H1 (cell line): Measurements from ENCODE around the gene CCL24. TPM values are rescaled to one million over a fixed set of nuclear protein-coding genes. Genes with fewer than 3 reads are reported as not detected.

Source experiments
- CTCF ChIA-PET: fragments of 300-600 bp; sonication (Branson Sonifier 250); formaldehyde crosslinking; loops from one replicate; lab custom pipeline; 2021; ENCODE audit not compliant: partially characterized antibody; lab: Charles Lee
- POLR2A ChIA-PET: fragments of 300-600 bp; sonication (Branson Sonifier 250); formaldehyde crosslinking; loops from one replicate; lab custom pipeline; 2021; ENCODE audit warnings: inconsistent platforms; ENCODE audit not compliant: partially characterized antibody; lab: Charles Lee
- DNase-seq, 2 experiments: peaks; one replicate each; pipeline versions ENCODE4 v3.0.0 to v3.0.0-alpha.2; 2010 to 2022; ENCODE audit warnings: low spot score in 2 of 2, low read depth in 1 of 2, mixed read lengths in 1 of 2
- FAIRE-seq: peaks from 2 replicates; lab custom pipeline; 2011; peaks lifted over from hg19 to GRCh38; lab: Jason Lieb, UNC
- H2AFZ ChIP-seq: 2 replicates; pipeline ENCODE4 v1.8.1; 2012; ENCODE audit warnings: low read length, inconsistent platforms
- H2AK5ac ChIP-seq: 2 replicates; pipeline ENCODE4 v1.6.1; 2013; ENCODE audit warnings: low read depth, low read length
- H2BK120ac ChIP-seq: replicated peaks from 2 replicates; pipeline ENCODE3; 2013; ENCODE audit warnings: low read depth, low read length, inconsistent platforms
- H2BK12ac ChIP-seq: 2 replicates; pipeline ENCODE4 v1.6.1; 2013; ENCODE audit warnings: low read depth, low read length
- H2BK15ac ChIP-seq: 2 replicates; pipeline ENCODE4 v1.6.1; 2013; ENCODE audit warnings: low read length
- H2BK20ac ChIP-seq: 2 replicates; pipeline ENCODE4 v1.6.1; 2013; ENCODE audit warnings: low read length
- H2BK5ac ChIP-seq: 2 replicates; pipeline ENCODE4 v1.6.1; 2013; ENCODE audit warnings: low read depth, low read length
- H3K14ac ChIP-seq: 2 replicates; pipeline ENCODE4 v1.6.1; 2013; ENCODE audit warnings: inconsistent platforms; ENCODE audit not compliant: insufficient read length
- H3K18ac ChIP-seq: 2 replicates; pipeline ENCODE4 v1.6.1; 2013; ENCODE audit warnings: low read length; ENCODE audit errors: extremely low read depth
- H3K23ac ChIP-seq: 2 replicates; pipeline ENCODE4 v1.6.1; 2013; ENCODE audit warnings: inconsistent platforms; ENCODE audit not compliant: insufficient read length
- H3K23me2 ChIP-seq: 2 replicates; pipeline ENCODE4 v1.6.1; 2013; ENCODE audit warnings: low read depth, low read length
- H3K27ac ChIP-seq: 2 replicates; pipeline ENCODE4 v1.6.1; 2011; ENCODE audit warnings: low read depth, low read length, inconsistent platforms
- H3K27me3 ChIP-seq, 4 experiments: replicated peaks in 1 of 4; 1 replicate in 1 of 4; 2 replicates in 3 of 4; pipeline versions ENCODE4 v1.6.1 to v1.8.1; 2011 to 2013; ENCODE audit warnings: low read length in 3 of 4, mild to moderate bottlenecking in 3 of 4, inconsistent platforms in 2 of 4, mixed read lengths in 2 of 4, moderate library complexity in 1 of 4; ENCODE audit not compliant: control insufficient read depth in 3 of 4, insufficient read depth in 3 of 4; ENCODE audit errors: extremely low read depth in 1 of 4
- H3K36me3 ChIP-seq, 4 experiments: 2 replicates each; pipeline versions ENCODE4 v1.6.1 to v1.8.1; 2011 to 2013; ENCODE audit warnings: mild to moderate bottlenecking in 4 of 4, low read length in 3 of 4, moderate library complexity in 2 of 4, control low read depth in 1 of 4, inconsistent platforms in 1 of 4; ENCODE audit not compliant: insufficient read depth in 4 of 4, control insufficient read depth in 2 of 4
- H3K4ac ChIP-seq: replicated peaks from 2 replicates; pipeline ENCODE3; 2013; ENCODE audit warnings: low read length, low read depth, mixed read lengths, inconsistent platforms; ENCODE audit not compliant: insufficient read length
- H3K4me1 ChIP-seq, 4 experiments: replicated peaks in 1 of 4; 1 replicate in 1 of 4; 2 replicates in 3 of 4; pipeline versions ENCODE4 v1.6.1 to v1.8.1; 2011 to 2013; ENCODE audit warnings: low read length in 3 of 4, inconsistent platforms in 2 of 4, mixed read lengths in 1 of 4; ENCODE audit not compliant: insufficient read depth in 4 of 4, control insufficient read depth in 3 of 4
- H3K4me2 ChIP-seq, 2 experiments: 2 replicates each; pipeline versions ENCODE4 v1.6.1 to v1.8.1; 2011 to 2013; ENCODE audit warnings: low read depth in 2 of 2, low read length in 2 of 2, control low read depth in 1 of 2, inconsistent platforms in 1 of 2, mild to moderate bottlenecking in 1 of 2; ENCODE audit not compliant: insufficient read depth in 1 of 2
- H3K4me3 ChIP-seq, 4 experiments: fragments of 200-600, 300-600 bp in 1 of 4; sonication (generic), shearing (Covaris generic), sonication (Bioruptor Twin) in 1 of 4; 2 replicates each; pipeline versions ENCODE4 v1.5.1 to v1.8.1; 2011 to 2016; ENCODE audit warnings: low read length in 4 of 4, low read depth in 3 of 4, control low read depth in 2 of 4, inconsistent platforms in 2 of 4, mild to moderate bottlenecking in 2 of 4, mixed read lengths in 1 of 4, moderate library complexity in 1 of 4; ENCODE audit not compliant: insufficient read depth in 2 of 4; ENCODE audit errors: extremely low read depth in 1 of 4
- H3K56ac ChIP-seq: replicated peaks from 2 replicates; pipeline ENCODE3; 2013; ENCODE audit warnings: low read depth, mild to moderate bottlenecking, mixed read lengths, low read length, inconsistent platforms; ENCODE audit not compliant: insufficient read length
- H3K79me1 ChIP-seq: 2 replicates; pipeline ENCODE4 v1.6.1; 2013; ENCODE audit warnings: low read depth, low read length, control low read depth
- H3K79me2 ChIP-seq, 2 experiments: 2 replicates each; pipeline versions ENCODE4 v1.6.1 to v1.8.1; 2012 to 2013; ENCODE audit warnings: low read length in 2 of 2, mild to moderate bottlenecking in 2 of 2, inconsistent platforms in 1 of 2; ENCODE audit not compliant: insufficient read depth in 2 of 2, control insufficient read depth in 1 of 2
- H3K9ac ChIP-seq, 4 experiments: replicated peaks in 1 of 4; 1 replicate in 1 of 4; 2 replicates in 3 of 4; pipeline versions ENCODE4 v1.6.1 to v1.8.1; 2011 to 2013; ENCODE audit warnings: low read depth in 3 of 4, low read length in 3 of 4, control low read depth in 2 of 4, mild to moderate bottlenecking in 2 of 4, moderate library complexity in 2 of 4, inconsistent platforms in 1 of 4; ENCODE audit errors: extremely low read depth in 1 of 4
- H3K9me3 ChIP-seq, 2 experiments: 2 replicates each; pipeline versions ENCODE4 v1.6.1 to v1.8.1; 2012 to 2013; ENCODE audit warnings: mild to moderate bottlenecking in 2 of 2, moderate library complexity in 2 of 2, control low read depth in 1 of 2, inconsistent platforms in 1 of 2, low read depth in 1 of 2, low read length in 1 of 2, mixed read lengths in 1 of 2; ENCODE audit not compliant: insufficient read depth in 2 of 2
- H4K20me1 ChIP-seq, 2 experiments: replicated peaks in 1 of 2; 2 replicates each; pipeline versions ENCODE3 to v1.8.1; 2011 to 2013; ENCODE audit warnings: inconsistent platforms in 2 of 2, low read length in 2 of 2, mild to moderate bottlenecking in 1 of 2; ENCODE audit not compliant: insufficient read depth in 2 of 2, control insufficient read depth in 1 of 2
- H4K5ac ChIP-seq: 2 replicates; pipeline ENCODE4 v1.6.1; 2013; ENCODE audit warnings: low read length, low read depth, mixed read lengths, inconsistent platforms; ENCODE audit not compliant: insufficient read length
- H4K8ac ChIP-seq: 2 replicates; pipeline ENCODE4 v1.8.0; 2013; ENCODE audit warnings: mild to moderate bottlenecking, moderate library complexity, low read length, inconsistent platforms; ENCODE audit not compliant: insufficient read depth; ENCODE audit errors: extremely low read depth
- H4K91ac ChIP-seq: replicated peaks from 2 replicates; pipeline ENCODE3; 2013; ENCODE audit warnings: low read length, mixed read lengths, inconsistent platforms; ENCODE audit not compliant: insufficient read length
- CBX8 ChIP-seq: fragments of 300-800, 300-1000 bp; sonication (generic); IDR thresholded peaks from 2 replicates; pipeline ENCODE4 v1.7.1; 2016; ENCODE audit warnings: low read depth, low read length, borderline replicate concordance
- WGBS, 2 experiments: shearing (Covaris generic) in 1 of 2; methylation state at CpG; one replicate each; pipeline versions ENCODE4 v1.1.6 to v1.1.7; 2013 to 2015; ENCODE audit warnings: low lambda C conversion rate in 2 of 2, mixed read lengths in 2 of 2, inconsistent platforms in 1 of 2, low coverage in 1 of 2, missing lambda C conversion rate in 1 of 2; ENCODE audit not compliant: insufficient replicate concordance in 2 of 2, insufficient coverage in 1 of 2, insufficient read length in 1 of 2; ENCODE audit errors: extremely low coverage in 1 of 2, missing lambda C conversion rate in 1 of 2; 5-methylcytosine and 5-hydroxymethylcytosine counted together
- polyA plus RNA-seq, 7 experiments: library from polyadenylated mRNA; depleted of rRNA in 3 of 7; stranded (reverse) in 5 of 7; unstranded in 2 of 7; fragments of >200 nt in 5 of 7; fragments of 200-250 nt in 2 of 7; gene quantifications; 1 replicate in 5 of 7; 2 replicates in 1 of 7; 4 replicates in 1 of 7; pipeline versions ENCODE4 v1.2.1 to v1.2.3, GENCODE V29; 2011 to 2013; ENCODE audit warnings: missing spikeins in 2 of 7, mixed read lengths in 2 of 7
- total RNA-seq: library from RNA; stranded (reverse); fragmentation: NEBNext Ultra II Directional; extraction: Animal tissue kit (Norgen Biotek cat#: 25700); gene quantifications from 2 replicates; pipeline ENCODE4 v1.2.1, GENCODE V29; 2021

Gene CCL24
- total and polyA plus RNA-seq, 2 of the 8 experiments (the other 6 are each of a cell fraction or from before 2014, with no cell fraction given) = not detected

DNA sequence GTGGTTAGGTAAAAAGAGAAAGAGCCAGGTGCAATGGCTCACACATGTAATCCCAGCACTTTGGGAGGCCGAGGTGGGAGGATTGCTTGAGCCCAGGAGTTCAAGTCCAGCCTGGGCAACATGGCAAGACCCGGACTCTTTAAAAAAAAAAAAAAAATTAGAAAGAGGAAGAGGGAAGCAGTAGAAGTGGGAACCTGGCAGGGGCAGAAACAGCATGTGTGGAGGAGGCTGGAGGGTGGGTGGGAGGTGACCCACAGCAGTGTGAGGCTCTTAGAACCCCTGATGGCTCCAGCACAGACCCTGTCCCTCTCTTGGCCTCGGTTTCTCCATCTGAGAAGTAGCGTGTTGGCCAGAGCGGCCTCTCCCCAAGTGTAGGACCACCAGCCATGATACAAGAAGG lies 4.9 kb upstream of the CCL24 start:
- H3K14ac ChIP-seq = no peak overlapping the region
- H2AFZ ChIP-seq = no peak overlapping the region
- H2BK5ac ChIP-seq = no peak overlapping the region
- no peaks in the 10 kb centered on the region for H3K9me3 ChIP-seq
- H3K18ac ChIP-seq = no peak overlapping the region
- WGBS, 2 experiments = 89% methylated on average over 3 of the region's 5 CpGs; no CpG with 5 or more reads in 1 of the 2 experiments
- H2BK15ac ChIP-seq = no peak overlapping the region
- H4K91ac ChIP-seq = no peak overlapping the region
- H4K8ac ChIP-seq = no peak overlapping the region; the same call in 1 of the 2 replicates
- peaks cover 0 to under 1% (median 0%) of the 10 kb centered on the region in 4 experiments; a peak in 2 of 7 replicates for H3K4me1 ChIP-seq
- FAIRE-seq (no peak), DNase-seq (no peak)
- CTCF ChIA-PET = no interaction called here
- no peak overlapping the region for H3K27ac ChIP-seq
- H3K27me3 ChIP-seq = peaks cover 0 to 2% (median 0%) of the 10 kb centered on the region in 4 experiments; a peak in 3 of 7 replicates
- no peaks in the 10 kb centered on the region for H3K36me3 ChIP-seq
- H2AK5ac ChIP-seq = no peak overlapping the region
- POLR2A ChIA-PET = no interaction called here
- peaks cover 0 to under 1% of the 10 kb centered on the region in 2 experiments for H4K20me1 ChIP-seq
- no peak overlapping the region for H3K4me3 ChIP-seq
- no peaks in the 10 kb centered on the region for H3K79me2 ChIP-seq
- no peak overlapping the region for H3K4ac ChIP-seq
- no peak overlapping the region for H3K56ac ChIP-seq
- no peak overlapping the region for H4K5ac ChIP-seq
- no peak overlapping the region for H2BK20ac ChIP-seq
- no peak overlapping the region for H3K23ac ChIP-seq
- H2BK12ac ChIP-seq = no peak overlapping the region
- H3K23me2 ChIP-seq = peaks cover 6% of the 10 kb centered on the region; the same call in 1 of the 2 replicates
- no peak overlapping the region for H3K9ac ChIP-seq
- no peak overlapping the region for H2BK120ac ChIP-seq
- no peaks in the 10 kb centered on the region for H3K79me1 ChIP-seq
- no peak for TF ChIP-seq CBX8
- H3K4me2 ChIP-seq = no peak overlapping the region
